GM12878 (cell line): Measurements from ENCODE around the gene NOCT. TPM values are rescaled to one million over a fixed set of nuclear protein-coding genes. Genes with fewer than 3 reads are reported as not detected.

Experiments used
- ATF7 ChIP-seq: fragments of 450-650 bp; IDR thresholded peaks from 2 replicates; pipeline ENCODE4 v1.6.1; 2016; ENCODE audit warnings: low read depth, mild to moderate bottlenecking
- GABPA ChIP-seq: IDR thresholded peaks from 2 replicates; pipeline ENCODE4 v1.6.1; 2014; ENCODE audit warnings: antibody characterized with exemption, low read depth, mild to moderate bottlenecking, inconsistent platforms
- HDAC6 ChIP-seq: fragments of 200-600 bp; sonication (generic); IDR thresholded peaks from one replicate; pipeline ENCODE4 v1.8.0; 2017; ENCODE audit warnings: antibody characterized with exemption; ENCODE audit not compliant: unreplicated experiment
- JUNB ChIP-seq: IDR thresholded peaks from 2 replicates; pipeline ENCODE4 v1.6.1; 2016; ENCODE audit warnings: antibody characterized with exemption, mild to moderate bottlenecking
- JUND ChIP-seq: IDR thresholded peaks from 2 replicates; pipeline ENCODE4 v1.6.1; 2012; ENCODE audit warnings: low read depth, mild to moderate bottlenecking, low read length, improper control_type of control experiment, moderate library complexity
- MEF2A ChIP-seq: IDR thresholded peaks from 2 replicates; pipeline ENCODE4 v1.6.1; 2011; ENCODE audit warnings: low read depth, mild to moderate bottlenecking, low read length, moderate library complexity; ENCODE audit not compliant: insufficient read depth
- POLR2AphosphoS5 ChIP-seq: IDR thresholded peaks from 2 replicates; pipeline ENCODE4 v1.6.1; 2011; ENCODE audit warnings: mild to moderate bottlenecking, low read length, inconsistent platforms
- POU2F2 ChIP-seq: IDR thresholded peaks from 3 replicates; pipeline ENCODE4 v1.6.1; 2011; ENCODE audit warnings: low read depth, mild to moderate bottlenecking, low read length, borderline replicate concordance
- RB1 ChIP-seq: fragments of 450-650 bp; formaldehyde crosslinking; IDR thresholded peaks from 2 replicates; pipeline ENCODE4 v1.6.1; 2017; ENCODE audit warnings: mild to moderate bottlenecking, borderline replicate concordance
- RUNX3 ChIP-seq: IDR thresholded peaks from 2 replicates; pipeline ENCODE4 v1.6.1; 2012; ENCODE audit warnings: low read length, inconsistent platforms
- SIN3A ChIP-seq: IDR thresholded peaks from 2 replicates; pipeline ENCODE4 v1.6.1; 2012; ENCODE audit warnings: low read depth, low read length, improper control_type of control experiment
- YY1 ChIP-seq: IDR thresholded peaks from 2 replicates; pipeline ENCODE4 v1.6.1; 2011; ENCODE audit warnings: low read depth, mild to moderate bottlenecking, low read length
- ZBED1 ChIP-seq: IDR thresholded peaks from 2 replicates; pipeline ENCODE4 v1.6.1; 2016; ENCODE audit warnings: borderline replicate concordance
- ZSCAN29 ChIP-seq: fragments of 450-650 bp; IDR thresholded peaks from 2 replicates; pipeline ENCODE4 v1.6.1; 2017; ENCODE audit warnings: mild to moderate bottlenecking, moderate library complexity
- polyA plus RNA-seq, 11 experiments: library from polyadenylated mRNA; depleted of rRNA in 4 of 11; unstranded in 6 of 11; stranded (reverse) in 5 of 11; fragments of >200 nt; fragmentation: Nextera tagmentation in 4 of 11; fragmentation: Illumina TruSeq in 1 of 11; extraction: Ambion mirVana in 4 of 11; extraction: Trizol in 1 of 11; gene quantifications; 1 replicate in 1 of 11; 2 replicates in 10 of 11; pipeline versions ENCODE4 v1.2.1 to v1.2.3, GENCODE V29; 2011 to 2016; ENCODE audit warnings: inconsistent platforms in 2 of 11, missing spikeins in 2 of 11, low read depth in 1 of 11
- total RNA-seq, 4 experiments: library from RNA; depleted of rRNA in 3 of 4; stranded (reverse); fragments of >200 nt in 3 of 4; fragmentation: Illumina TruSeq in 1 of 4; extraction: Trizol in 1 of 4; gene quantifications; 2 replicates each; pipeline versions ENCODE4 v1.2.1 to v1.2.3, GENCODE V29; 2013 to 2021
- TF ChIP-seq, protein P1 (sequence below): fragments of 450-650 bp; IDR thresholded peaks from 2 replicates; pipeline ENCODE4 v1.6.1; 2016; ENCODE audit warnings: mild to moderate bottlenecking, moderate library complexity, borderline replicate concordance
- TF ChIP-seq, protein P2 (sequence below): IDR thresholded peaks from 2 replicates; pipeline ENCODE4 v1.6.1; 2012; ENCODE audit warnings: low read depth, low read length, improper control_type of control experiment
- TF ChIP-seq, protein P3 (sequence below): IDR thresholded peaks from 2 replicates; pipeline ENCODE4 v1.6.1; 2011; ENCODE audit warnings: mild to moderate bottlenecking, low read depth, low read length, moderate library complexity; ENCODE audit not compliant: insufficient replicate concordance
- TF ChIP-seq, protein P4 (sequence below): fragments of 450-650 bp; formaldehyde crosslinking; IDR thresholded peaks from 2 replicates; pipeline ENCODE4 v1.4.0; 2020; ENCODE audit warnings: mild to moderate bottlenecking, moderate library complexity
- TF ChIP-seq, protein P5 (sequence below): IDR thresholded peaks from 2 replicates; pipeline ENCODE4 v1.6.1; 2012; ENCODE audit warnings: low read depth, low read length, improper control_type of control experiment

The NOCT gene
- total and polyA plus RNA-seq, 10 of the 15 experiments (the other 5 are each of a cell fraction or from before 2014, with no cell fraction given): 1.4 to 17.6 (median 8.1) TPM

DNA sequence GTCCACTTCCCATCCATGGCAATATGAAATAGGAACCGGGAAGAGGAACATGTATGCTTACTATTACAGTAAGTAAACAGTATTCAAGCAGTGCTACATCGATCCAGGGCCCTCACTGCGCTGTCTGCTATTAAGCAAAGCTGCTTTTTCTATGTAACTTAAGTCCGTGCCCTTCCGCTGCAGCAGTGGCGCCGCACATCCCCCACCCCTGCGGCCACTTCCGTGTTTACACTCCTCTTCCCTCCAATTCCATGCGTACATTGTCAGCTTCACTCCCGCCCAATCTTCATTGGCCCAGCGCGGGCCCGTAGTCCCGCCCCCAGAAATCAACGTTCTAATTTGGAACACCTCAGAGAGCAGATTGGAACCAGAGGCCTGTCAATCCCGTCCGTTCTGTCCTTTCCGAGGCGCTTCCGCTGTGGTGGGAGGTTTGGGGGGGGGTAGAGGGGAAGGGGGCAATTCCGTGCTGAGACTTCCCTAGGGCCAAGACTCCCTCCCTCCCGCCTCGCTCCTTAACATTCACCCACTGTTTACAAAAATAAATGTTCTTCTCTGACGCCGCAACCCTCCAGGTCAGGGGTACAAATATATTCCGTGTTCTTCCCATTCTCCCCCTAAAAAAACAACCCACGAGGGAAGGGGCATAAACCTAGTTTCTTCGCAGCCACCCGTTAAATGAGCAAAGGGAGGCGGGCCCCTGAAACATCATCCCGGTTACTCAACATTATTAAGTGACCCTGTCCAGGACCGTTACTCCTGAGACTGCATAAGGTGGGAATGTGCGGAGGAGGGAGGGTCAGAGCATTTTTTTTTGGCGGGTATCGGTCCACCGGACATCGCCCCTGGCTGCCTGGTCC lies 67.4 kb downstream of the NOCT start (continued):
- TF ChIP-seq, protein P1, sequence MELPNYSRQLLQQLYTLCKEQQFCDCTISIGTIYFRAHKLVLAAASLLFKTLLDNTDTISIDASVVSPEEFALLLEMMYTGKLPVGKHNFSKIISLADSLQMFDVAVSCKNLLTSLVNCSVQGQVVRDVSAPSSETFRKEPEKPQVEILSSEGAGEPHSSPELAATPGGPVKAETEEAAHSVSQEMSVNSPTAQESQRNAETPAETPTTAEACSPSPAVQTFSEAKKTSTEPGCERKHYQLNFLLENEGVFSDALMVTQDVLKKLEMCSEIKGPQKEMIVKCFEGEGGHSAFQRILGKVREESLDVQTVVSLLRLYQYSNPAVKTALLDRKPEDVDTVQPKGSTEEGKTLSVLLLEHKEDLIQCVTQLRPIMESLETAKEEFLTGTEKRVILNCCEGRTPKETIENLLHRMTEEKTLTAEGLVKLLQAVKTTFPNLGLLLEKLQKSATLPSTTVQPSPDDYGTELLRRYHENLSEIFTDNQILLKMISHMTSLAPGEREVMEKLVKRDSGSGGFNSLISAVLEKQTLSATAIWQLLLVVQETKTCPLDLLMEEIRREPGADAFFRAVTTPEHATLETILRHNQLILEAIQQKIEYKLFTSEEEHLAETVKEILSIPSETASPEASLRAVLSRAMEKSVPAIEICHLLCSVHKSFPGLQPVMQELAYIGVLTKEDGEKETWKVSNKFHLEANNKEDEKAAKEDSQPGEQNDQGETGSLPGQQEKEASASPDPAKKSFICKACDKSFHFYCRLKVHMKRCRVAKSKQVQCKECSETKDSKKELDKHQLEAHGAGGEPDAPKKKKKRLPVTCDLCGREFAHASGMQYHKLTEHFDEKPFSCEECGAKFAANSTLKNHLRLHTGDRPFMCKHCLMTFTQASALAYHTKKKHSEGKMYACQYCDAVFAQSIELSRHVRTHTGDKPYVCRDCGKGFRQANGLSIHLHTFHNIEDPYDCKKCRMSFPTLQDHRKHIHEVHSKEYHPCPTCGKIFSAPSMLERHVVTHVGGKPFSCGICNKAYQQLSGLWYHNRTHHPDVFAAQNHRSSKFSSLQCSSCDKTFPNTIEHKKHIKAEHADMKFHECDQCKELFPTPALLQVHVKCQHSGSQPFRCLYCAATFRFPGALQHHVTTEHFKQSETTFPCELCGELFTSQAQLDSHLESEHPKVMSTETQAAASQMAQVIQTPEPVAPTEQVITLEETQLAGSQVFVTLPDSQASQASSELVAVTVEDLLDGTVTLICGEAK: peak; percentile 74; the same call in 1 of the 2 replicates
- peak; percentile 82 for TF ChIP-seq GABPA
- peak; percentile 71; the same call in 1 of the 3 replicates for TF ChIP-seq POU2F2
- TF ChIP-seq JUND: no peak
- TF ChIP-seq ZSCAN29: no peak
- no peak for TF ChIP-seq HDAC6
- peak; percentile 87; the same call in 1 of the 2 replicates for TF ChIP-seq ZBED1
- peak; percentile 85 for TF ChIP-seq RUNX3
- TF ChIP-seq JUNB: no peak
- TF ChIP-seq MEF2A: 0 out of 2 replicates have a peak, but pooled peaks have one; percentile 40
- TF ChIP-seq, protein P2, sequence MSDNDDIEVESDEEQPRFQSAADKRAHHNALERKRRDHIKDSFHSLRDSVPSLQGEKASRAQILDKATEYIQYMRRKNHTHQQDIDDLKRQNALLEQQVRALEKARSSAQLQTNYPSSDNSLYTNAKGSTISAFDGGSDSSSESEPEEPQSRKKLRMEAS: peak; percentile 68
- TF ChIP-seq, protein P3, sequence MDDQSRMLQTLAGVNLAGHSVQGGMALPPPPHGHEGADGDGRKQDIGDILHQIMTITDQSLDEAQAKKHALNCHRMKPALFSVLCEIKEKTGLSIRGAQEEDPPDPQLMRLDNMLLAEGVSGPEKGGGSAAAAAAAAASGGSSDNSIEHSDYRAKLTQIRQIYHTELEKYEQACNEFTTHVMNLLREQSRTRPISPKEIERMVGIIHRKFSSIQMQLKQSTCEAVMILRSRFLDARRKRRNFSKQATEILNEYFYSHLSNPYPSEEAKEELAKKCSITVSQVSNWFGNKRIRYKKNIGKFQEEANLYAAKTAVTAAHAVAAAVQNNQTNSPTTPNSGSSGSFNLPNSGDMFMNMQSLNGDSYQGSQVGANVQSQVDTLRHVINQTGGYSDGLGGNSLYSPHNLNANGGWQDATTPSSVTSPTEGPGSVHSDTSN: peak; percentile 96
- TF ChIP-seq POLR2AphosphoS5: peak; percentile 56
- TF ChIP-seq, protein P4, sequence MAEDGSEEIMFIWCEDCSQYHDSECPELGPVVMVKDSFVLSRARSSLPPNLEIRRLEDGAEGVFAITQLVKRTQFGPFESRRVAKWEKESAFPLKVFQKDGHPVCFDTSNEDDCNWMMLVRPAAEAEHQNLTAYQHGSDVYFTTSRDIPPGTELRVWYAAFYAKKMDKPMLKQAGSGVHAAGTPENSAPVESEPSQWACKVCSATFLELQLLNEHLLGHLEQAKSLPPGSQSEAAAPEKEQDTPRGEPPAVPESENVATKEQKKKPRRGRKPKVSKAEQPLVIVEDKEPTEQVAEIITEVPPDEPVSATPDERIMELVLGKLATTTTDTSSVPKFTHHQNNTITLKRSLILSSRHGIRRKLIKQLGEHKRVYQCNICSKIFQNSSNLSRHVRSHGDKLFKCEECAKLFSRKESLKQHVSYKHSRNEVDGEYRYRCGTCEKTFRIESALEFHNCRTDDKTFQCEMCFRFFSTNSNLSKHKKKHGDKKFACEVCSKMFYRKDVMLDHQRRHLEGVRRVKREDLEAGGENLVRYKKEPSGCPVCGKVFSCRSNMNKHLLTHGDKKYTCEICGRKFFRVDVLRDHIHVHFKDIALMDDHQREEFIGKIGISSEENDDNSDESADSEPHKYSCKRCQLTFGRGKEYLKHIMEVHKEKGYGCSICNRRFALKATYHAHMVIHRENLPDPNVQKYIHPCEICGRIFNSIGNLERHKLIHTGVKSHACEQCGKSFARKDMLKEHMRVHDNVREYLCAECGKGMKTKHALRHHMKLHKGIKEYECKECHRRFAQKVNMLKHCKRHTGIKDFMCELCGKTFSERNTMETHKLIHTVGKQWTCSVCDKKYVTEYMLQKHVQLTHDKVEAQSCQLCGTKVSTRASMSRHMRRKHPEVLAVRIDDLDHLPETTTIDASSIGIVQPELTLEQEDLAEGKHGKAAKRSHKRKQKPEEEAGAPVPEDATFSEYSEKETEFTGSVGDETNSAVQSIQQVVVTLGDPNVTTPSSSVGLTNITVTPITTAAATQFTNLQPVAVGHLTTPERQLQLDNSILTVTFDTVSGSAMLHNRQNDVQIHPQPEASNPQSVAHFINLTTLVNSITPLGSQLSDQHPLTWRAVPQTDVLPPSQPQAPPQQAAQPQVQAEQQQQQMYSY: no peak
- TF ChIP-seq RB1: peak; percentile 88; the same call in 1 of the 2 replicates
- TF ChIP-seq YY1: 0 out of 2 replicates have a peak, but pooled peaks have one; percentile 38
- 0 out of 2 replicates have a peak, but pooled peaks have one; percentile 9 for TF ChIP-seq ATF7
- TF ChIP-seq SIN3A: peak; percentile 98
- TF ChIP-seq, protein P5, sequence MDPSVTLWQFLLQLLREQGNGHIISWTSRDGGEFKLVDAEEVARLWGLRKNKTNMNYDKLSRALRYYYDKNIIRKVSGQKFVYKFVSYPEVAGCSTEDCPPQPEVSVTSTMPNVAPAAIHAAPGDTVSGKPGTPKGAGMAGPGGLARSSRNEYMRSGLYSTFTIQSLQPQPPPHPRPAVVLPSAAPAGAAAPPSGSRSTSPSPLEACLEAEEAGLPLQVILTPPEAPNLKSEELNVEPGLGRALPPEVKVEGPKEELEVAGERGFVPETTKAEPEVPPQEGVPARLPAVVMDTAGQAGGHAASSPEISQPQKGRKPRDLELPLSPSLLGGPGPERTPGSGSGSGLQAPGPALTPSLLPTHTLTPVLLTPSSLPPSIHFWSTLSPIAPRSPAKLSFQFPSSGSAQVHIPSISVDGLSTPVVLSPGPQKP: peak; percentile 60; the same call in 1 of the 2 replicates
